Measurements from ENCODE around the gene MLLT10. TPM values are rescaled to one million over a fixed set of nuclear protein-coding genes. Genes with fewer than 3 reads are reported as not detected.

Gene MLLT10
- total and polyA plus RNA-seq, 9 of the 15 experiments (the other 6 are each of a cell fraction or from before 2014, with no cell fraction given): 18.8 to 81.4 (median 64.2) TPM

DNA sequence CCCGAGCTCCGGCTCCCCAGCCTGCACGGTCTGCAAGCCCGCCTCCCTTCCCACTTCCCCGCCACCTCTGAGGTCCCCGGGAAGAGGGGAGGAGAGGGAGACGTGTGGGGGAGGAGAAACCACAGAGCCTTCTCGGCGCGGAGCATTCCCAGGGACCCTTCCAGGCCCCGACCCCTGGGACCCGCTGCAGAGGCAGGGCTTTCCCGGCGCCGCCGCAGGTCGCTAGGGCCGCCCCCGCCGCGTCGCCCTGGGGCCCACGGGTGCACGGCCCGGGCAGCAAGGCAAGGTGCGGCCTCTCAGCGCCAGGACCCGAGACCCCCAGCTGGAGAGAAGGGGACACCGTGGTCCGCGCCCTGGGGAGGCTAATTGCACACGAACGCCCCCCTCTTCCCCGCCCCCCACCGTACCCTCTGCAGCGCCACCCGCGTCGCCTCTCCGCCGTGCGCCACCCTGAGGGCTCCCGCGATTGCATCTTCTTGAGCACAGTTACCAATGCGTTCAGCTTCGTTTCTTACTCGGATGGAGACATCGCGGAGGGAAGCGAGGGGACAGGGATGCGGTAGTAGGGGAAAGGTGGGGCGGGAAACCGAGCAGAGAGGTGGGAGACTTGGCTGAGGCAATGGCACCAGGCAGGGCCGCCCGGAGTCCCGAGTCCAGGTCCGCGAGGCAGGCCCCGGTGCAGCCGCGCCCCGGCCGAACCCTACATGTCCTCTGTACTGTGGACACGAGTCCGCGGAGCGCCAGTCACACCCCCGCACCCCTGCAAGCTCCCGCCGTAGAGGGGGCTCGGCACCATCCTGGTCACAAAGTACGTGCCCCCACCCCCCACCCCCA, 37.5 kb upstream of the MLLT10 start (continued):
- TF ChIP-seq, protein P1, sequence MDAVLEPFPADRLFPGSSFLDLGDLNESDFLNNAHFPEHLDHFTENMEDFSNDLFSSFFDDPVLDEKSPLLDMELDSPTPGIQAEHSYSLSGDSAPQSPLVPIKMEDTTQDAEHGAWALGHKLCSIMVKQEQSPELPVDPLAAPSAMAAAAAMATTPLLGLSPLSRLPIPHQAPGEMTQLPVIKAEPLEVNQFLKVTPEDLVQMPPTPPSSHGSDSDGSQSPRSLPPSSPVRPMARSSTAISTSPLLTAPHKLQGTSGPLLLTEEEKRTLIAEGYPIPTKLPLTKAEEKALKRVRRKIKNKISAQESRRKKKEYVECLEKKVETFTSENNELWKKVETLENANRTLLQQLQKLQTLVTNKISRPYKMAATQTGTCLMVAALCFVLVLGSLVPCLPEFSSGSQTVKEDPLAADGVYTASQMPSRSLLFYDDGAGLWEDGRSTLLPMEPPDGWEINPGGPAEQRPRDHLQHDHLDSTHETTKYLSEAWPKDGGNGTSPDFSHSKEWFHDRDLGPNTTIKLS (IDR thresholded peaks at IDR 0.05; ENCODE audit: borderline replicate concordance, low read depth): no peak
- TF ChIP-seq ZKSCAN8 (CRISPR knock-in tag; IDR thresholded peaks at IDR 0.05) (no peak), GTF2A2 (tag; IDR thresholded peaks at IDR 0.05) (no peak), SIN3A (IDR thresholded peaks at IDR 0.05; ENCODE audit: borderline replicate concordance in 2 of 2, control insufficient read depth in 1 of 2, low read depth in 2 of 2, low read length in 2 of 2) (peak in 1 of 2 experiments; percentile 8; a peak in 1 of 4 replicates), ZNF668 (CRISPR knock-in tag; IDR thresholded peaks at IDR 0.05) (no peak), SAFB2 (IDR thresholded peaks at IDR 0.05; ENCODE audit: borderline replicate concordance, low read depth, low read length, severe bottlenecking) (no peak), XRCC5 (IDR thresholded peaks at IDR 0.05; ENCODE audit: low read depth, low read length) (no peak), IRF2 (CRISPR knock-in tag; IDR thresholded peaks at IDR 0.05) (no peak), HDAC1 (IDR thresholded peaks at IDR 0.05) (peak in 1 of 2 experiments; percentile 49; a peak in 2 of 4 replicates), GTF2B (IDR thresholded peaks at IDR 0.05; ENCODE audit: extremely low read depth, insufficient read length) (no peak), CBFA2T2 (conservative IDR thresholded peaks at IDR 0.05) (no peak), HSF4 (CRISPR knock-in tag; IDR thresholded peaks at IDR 0.05; ENCODE audit: borderline replicate concordance) (no peak), ELF4 (CRISPR knock-in tag; IDR thresholded peaks at IDR 0.05) (no peak), CEBPG (CRISPR knock-in tag; IDR thresholded peaks at IDR 0.05) (peak; percentile 61; the same call in 1 of the 2 replicates), CEBPG (tag; conservative IDR thresholded peaks at IDR 0.05 in 1 of 2, IDR thresholded peaks at IDR 0.05 in 1 of 2) (no peak), ZC3H8 (IDR thresholded peaks at IDR 0.05) (no peak), BMI1 (IDR thresholded peaks at IDR 0.05; ENCODE audit: low read length) (no peak), NEUROD1 (IDR thresholded peaks at IDR 0.05; ENCODE audit: borderline replicate concordance, low read depth, low read length, partially characterized antibody) (no peak), POLR2G (IDR thresholded peaks at IDR 0.05; ENCODE audit: low read depth, low read length) (peak; percentile 67), DNMT1 (IDR thresholded peaks at IDR 0.05) (no peak), ZNF140 (CRISPR knock-in tag; IDR thresholded peaks at IDR 0.05) (no peak)
- TF ChIP-seq, protein P2, sequence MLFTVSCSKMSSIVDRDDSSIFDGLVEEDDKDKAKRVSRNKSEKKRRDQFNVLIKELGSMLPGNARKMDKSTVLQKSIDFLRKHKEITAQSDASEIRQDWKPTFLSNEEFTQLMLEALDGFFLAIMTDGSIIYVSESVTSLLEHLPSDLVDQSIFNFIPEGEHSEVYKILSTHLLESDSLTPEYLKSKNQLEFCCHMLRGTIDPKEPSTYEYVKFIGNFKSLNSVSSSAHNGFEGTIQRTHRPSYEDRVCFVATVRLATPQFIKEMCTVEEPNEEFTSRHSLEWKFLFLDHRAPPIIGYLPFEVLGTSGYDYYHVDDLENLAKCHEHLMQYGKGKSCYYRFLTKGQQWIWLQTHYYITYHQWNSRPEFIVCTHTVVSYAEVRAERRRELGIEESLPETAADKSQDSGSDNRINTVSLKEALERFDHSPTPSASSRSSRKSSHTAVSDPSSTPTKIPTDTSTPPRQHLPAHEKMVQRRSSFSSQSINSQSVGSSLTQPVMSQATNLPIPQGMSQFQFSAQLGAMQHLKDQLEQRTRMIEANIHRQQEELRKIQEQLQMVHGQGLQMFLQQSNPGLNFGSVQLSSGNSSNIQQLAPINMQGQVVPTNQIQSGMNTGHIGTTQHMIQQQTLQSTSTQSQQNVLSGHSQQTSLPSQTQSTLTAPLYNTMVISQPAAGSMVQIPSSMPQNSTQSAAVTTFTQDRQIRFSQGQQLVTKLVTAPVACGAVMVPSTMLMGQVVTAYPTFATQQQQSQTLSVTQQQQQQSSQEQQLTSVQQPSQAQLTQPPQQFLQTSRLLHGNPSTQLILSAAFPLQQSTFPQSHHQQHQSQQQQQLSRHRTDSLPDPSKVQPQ (CRISPR knock-in tag; IDR thresholded peaks at IDR 0.05; ENCODE audit: borderline replicate concordance): no peak
